SJSA1 (cell line): ENCODE measurements around the gene ZDHHC22. TPM values are rescaled to one million over a fixed set of nuclear protein-coding genes. Genes with fewer than 3 reads are reported as not detected.

Source experiments
- DNase-seq, 2 experiments: peaks; one replicate each; pipeline ENCODE4 v3.0.0-alpha.2; 2015 to 2020; ENCODE audit warnings: low spot score in 2 of 2, low read depth in 1 of 2
- H3K27ac ChIP-seq: fragments of 250-450 bp; sonication (Bioruptor Pico); 2 replicates; pipeline ENCODE4 v1.5.1; 2020; ENCODE audit warnings: mild to moderate bottlenecking, moderate library complexity
- H3K27me3 ChIP-seq: fragments of 250-450 bp; sonication (Bioruptor Pico); replicated peaks from 2 replicates; pipeline ENCODE4 v1.5.1; 2020; ENCODE audit warnings: mild to moderate bottlenecking, moderate library complexity
- H3K36me3 ChIP-seq: fragments of 250-450 bp; sonication (Bioruptor Pico); 2 replicates; pipeline ENCODE4 v1.5.1; 2020; ENCODE audit warnings: mild to moderate bottlenecking
- H3K4me1 ChIP-seq: fragments of 250-450 bp; sonication (Bioruptor Pico); replicated peaks from 2 replicates; pipeline ENCODE4 v1.6.1; 2021; ENCODE audit warnings: mild to moderate bottlenecking
- H3K4me3 ChIP-seq: fragments of 250-450 bp; sonication (Bioruptor Pico); 2 replicates; pipeline ENCODE4 v1.5.1; 2020; ENCODE audit warnings: mild to moderate bottlenecking
- H3K9me3 ChIP-seq: fragments of 250-450 bp; sonication (Bioruptor Pico); replicated peaks from 2 replicates; pipeline ENCODE4 v1.5.1; 2020; ENCODE audit warnings: mild to moderate bottlenecking
- total RNA-seq: library from RNA; depleted of rRNA; stranded (reverse); fragments of >200 nt; shearing (Covaris generic); gene quantifications from 2 replicates; pipeline ENCODE4 v1.2.3, GENCODE V29; 2014

Gene ZDHHC22
- total RNA-seq, 1 experiment from 2014 or later = 0.03 TPM

DNA sequence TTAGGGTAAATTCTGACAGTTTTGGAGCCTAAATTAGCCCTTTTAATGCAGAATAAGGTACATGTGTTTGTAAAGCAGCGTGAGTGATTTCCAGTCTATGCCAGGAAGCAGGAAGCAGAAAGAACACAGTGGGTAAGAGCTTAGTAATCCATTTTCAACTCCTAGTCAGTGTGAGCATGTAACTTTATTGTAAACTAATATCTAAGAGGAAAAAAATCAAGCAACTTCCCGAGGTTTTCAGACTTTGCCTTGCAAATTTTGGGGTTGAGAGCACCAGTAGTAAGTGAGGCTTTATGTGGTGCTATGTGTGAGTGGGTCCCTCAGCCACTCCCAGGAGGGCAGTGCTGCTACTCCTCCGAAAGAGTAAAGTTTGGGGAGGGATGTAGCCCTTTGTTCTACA, 40.6 kb downstream of the ZDHHC22 start:
- H3K27ac ChIP-seq = no peak overlapping the region
- H3K4me3 ChIP-seq = no peak overlapping the region
- H3K27me3 ChIP-seq = no peaks in the 10 kb centered on the region
- H3K36me3 ChIP-seq = peaks cover 5% of the 10 kb centered on the region; the same call in 1 of the 2 replicates
- no peak for DNase-seq
- peaks cover 25% of the 10 kb centered on the region for H3K4me1 ChIP-seq
- H3K9me3 ChIP-seq = no peaks in the 10 kb centered on the region

DNA sequence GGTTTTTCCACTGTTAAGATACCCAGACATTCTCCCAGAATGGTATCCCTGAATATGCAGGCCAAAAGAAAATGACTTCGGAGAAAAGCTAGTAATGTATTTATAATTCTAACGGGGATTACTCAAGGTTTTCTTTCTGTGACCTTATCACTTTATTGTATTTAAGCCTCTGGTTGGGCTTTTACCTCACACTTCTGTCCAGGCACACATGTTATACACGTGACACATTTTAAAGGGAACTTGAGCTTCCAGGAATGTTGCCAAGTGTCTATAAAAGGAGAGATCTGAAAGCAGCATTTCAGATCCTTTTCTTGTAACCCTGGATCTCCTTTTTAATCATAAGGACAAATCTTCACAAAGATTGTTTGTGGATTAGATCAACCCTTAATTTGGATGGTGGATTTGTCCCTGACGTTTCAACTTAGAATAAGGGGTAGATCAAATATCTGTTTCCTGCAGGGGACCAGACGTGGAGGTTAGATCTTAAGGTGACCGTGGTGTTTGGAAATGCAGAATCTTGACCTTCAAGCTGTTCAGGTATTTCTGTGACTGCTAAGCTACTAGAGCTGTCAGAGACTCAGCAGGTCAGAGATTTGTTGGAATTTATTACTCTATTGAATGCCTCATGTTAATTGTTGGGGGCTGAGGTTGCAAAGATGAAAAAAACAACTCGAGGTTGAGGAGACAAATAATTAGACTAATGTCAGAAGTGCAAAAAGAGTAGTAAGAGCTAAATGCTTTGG, 42.0 kb downstream of the ZDHHC22 start:
- H3K9me3 ChIP-seq = no peaks in the 10 kb centered on the region
- DNase-seq = peak in 1 of 2 experiments; percentile 28
- H3K27ac ChIP-seq = no peak overlapping the region
- no peak overlapping the region; the same call in 1 of the 2 replicates for H3K4me3 ChIP-seq
- 0 out of 2 replicates have a peak, but pooled peaks cover 2% of the 10 kb centered on the region for H3K36me3 ChIP-seq
- H3K27me3 ChIP-seq = no peaks in the 10 kb centered on the region
- peaks cover 25% of the 10 kb centered on the region for H3K4me1 ChIP-seq

DNA sequence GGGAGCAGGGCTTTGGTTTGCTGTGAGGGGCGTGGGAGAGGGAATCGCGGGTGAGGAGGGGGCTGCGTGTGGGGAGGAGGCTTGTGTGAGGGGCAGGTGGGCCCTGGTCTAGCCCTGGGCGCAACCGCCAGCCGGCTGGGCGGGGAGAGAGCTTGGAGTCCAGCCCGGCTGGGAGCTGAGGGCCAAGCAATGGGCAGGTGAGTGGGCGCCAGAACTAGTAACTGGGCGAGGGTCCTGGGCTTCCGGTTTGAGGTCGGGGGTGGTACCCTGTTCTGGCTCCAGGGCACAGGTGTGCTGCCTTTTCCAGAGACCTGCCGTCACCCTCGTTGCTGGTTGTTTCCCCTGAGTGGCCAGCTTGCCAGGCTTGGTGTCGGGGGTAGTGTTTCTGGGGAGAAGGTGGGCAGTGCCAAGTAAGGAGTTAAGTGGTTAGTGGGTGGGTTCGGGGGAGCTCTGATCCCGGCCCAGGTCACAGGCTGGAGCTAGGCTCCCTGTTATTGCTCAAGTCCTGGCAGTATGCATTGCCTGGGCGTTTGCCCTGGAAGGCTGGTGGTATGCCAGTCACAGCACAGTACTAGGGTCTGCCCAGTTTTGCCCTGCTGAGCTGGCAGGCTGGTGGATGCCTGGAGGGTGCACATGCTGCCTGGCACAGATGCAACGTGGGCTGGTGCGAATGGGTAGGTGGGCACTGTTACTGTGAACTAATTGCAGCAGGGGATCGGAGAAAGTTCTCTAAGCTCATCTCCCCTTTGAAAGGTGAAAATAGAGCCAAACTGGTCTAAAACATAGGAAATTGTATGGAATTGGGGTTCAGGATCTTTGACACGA, 42.9 kb downstream of the ZDHHC22 start:
- peak overlapping the region; percentile 56 for H3K27ac ChIP-seq
- no peaks in the 10 kb centered on the region for H3K9me3 ChIP-seq
- no peaks in the 10 kb centered on the region for H3K27me3 ChIP-seq
- peaks cover 25% of the 10 kb centered on the region for H3K4me1 ChIP-seq
- H3K36me3 ChIP-seq = 0 out of 2 replicates have a peak, but pooled peaks cover 2% of the 10 kb centered on the region
- peak overlapping the region; percentile 73 for H3K4me3 ChIP-seq
- no peak for DNase-seq

DNA sequence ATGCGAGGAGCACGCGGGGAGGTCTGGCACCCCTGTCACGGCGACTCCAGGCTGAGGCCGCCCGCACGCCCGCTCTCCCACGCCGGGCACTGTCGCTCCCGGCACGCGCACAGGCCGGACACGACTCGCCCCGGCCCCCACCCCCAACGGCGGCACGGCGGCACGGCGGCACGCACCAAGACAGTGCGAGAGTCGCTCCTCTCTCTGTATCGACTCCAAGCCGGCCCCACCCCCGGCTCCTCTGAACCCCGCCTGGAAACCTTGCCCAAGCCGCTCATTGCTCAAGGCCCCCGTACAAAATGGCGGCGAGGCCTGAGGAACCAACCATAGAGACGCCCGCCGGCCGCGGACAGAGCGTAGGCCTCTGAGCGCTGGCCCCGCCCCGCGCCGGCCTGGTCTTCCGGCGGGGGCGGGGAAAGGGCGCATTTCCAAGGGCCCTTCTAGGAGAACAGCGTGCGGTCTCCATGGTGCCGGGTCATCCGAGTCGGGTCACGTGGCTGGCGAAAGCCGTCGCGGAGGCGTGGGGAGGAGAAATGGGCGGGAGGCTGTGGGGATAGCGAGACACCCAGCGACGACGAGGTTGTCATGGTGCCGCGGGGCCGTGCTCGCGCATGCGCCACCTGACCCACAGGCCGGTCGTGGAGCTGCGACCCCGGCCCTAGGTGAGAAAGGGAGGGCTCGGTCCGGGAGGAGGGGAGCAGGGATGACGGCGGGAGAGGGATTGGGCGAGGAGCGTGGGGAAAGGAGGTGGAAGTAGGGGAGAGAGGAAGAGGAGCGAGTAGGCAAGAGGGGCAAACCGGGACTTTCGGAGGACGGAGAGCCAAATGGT, 43.7 kb downstream of the ZDHHC22 start, which contains the start of gene CIPC:
TSS of gene CIPC (plus strand) at position 559 of the 829 bp plus-strand sequence. CDS start 7,451 bp downstream, outside the sequence.
- 0 out of 2 replicates have a peak, but pooled peaks cover 2% of the 10 kb centered on the region for H3K36me3 ChIP-seq
- DNase-seq = peak; percentile 98 to 99

DNA sequence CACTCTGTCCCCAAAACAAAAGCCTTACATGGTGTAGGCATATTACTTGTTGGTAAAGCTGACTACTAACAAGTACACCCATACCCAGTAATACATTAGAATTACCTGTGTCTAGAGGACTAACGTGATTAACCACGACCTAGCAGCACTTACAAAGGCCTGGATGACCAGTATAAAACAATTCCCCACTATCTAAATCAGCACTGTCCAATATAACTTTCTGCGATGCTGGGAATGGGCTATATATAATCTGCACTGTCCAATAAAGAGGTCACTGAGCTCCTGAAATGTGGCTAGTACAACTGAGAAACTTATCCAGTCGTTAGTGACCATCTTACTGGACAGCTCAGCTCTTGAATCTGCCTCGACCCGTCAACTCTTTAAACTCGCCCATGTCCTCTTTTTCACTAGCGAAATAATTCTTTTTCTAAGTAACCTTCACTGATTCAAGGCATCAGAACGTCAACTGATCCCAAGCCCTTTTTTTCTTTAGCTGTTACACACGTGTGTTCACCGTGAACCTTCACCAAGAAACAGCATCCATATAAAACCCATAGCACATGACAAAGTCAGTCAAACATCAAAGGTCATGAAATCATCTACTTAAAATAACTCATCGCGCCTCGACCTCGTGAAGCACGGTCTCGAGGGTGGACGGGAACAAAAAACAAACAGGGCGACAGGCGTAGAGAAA, 44.4 kb downstream of the ZDHHC22 start:
- peak overlapping the region; percentile 86 for H3K27ac ChIP-seq
- H3K27me3 ChIP-seq = no peaks in the 10 kb centered on the region
- peak overlapping the region; percentile 73 for H3K4me3 ChIP-seq
- 0 out of 2 replicates have a peak, but pooled peaks cover 2% of the 10 kb centered on the region for H3K36me3 ChIP-seq
- no peaks in the 10 kb centered on the region for H3K9me3 ChIP-seq
- peaks cover 25% of the 10 kb centered on the region for H3K4me1 ChIP-seq
- no peak for DNase-seq

More for the DNA sequence above, 43.7 kb downstream of the ZDHHC22 start, which contains the start of gene CIPC:
- H3K9me3 ChIP-seq = no peaks in the 10 kb centered on the region
- H3K27ac ChIP-seq = peak within 1 kb of the TSS; percentile 86
- no peaks in the 10 kb centered on the region for H3K27me3 ChIP-seq
- peaks cover 25% of the 10 kb centered on the region for H3K4me1 ChIP-seq
- H3K4me3 ChIP-seq = peak within 1 kb of the TSS; percentile 73

DNA sequence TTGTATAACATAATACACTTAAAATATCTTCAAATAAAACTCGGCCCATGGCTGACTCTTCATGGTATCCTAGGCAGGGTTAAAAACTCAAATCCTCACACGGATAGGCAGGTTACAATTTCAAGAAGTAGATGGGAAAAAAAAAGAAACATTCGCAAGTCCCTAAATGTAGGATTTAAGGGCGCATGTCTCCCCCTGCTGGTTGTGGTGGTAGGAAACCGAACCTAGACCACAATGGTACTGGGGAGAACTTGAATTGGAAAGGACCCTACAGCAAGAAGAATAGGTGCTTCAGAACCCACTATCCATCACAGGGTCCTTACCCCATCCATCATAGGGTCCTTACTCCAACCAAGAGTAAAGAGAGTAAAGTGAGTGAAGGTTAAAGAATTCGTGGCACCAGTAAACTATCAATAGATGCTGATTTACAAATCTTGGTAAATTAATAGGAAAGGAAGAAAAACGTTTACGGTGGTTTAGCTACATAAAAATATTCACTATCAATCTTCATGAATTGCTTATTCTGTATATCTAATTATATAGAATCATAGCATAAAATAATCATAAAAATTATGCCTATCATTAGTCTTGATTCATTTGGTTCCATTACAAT, 46.8 kb downstream of the ZDHHC22 start:
- Histone ChIP-seq H3K27me3 (no peaks in the 10 kb centered on the region), H3K27ac (no peak overlapping the region), H3K4me3 (no peak overlapping the region), H3K4me1 (peaks cover 25% of the 10 kb centered on the region), H3K9me3 (peaks cover 5% of the 10 kb centered on the region), H3K36me3 (0 out of 2 replicates have a peak, but pooled peaks cover 2% of the 10 kb centered on the region)
- peak; percentile 33 to 68 for DNase-seq

DNA sequence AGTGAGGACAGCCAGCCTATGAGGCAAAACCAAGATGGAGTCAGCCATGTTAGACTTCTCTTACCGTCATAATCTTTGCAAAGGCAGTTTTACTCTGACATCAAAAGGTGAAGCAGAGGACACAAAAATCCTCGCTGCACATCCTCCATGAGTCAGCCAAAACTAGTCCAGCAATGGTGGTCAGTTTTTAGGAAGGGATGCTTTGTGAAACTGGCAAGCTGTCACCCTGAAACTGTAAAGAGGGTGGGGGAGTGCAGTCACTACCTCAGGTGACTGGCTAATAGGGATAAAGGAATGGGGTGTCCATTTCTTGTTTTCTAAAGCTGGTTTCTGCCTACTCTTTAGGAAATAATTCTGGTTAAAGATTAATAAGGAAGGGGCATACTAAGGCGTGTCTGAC, 48.9 kb downstream of the ZDHHC22 start:
- H3K27ac ChIP-seq = no peak overlapping the region
- H3K9me3 ChIP-seq = peaks cover 5% of the 10 kb centered on the region
- H3K4me1 ChIP-seq = peaks cover 12% of the 10 kb centered on the region
- H3K36me3 ChIP-seq = 0 out of 2 replicates have a peak, but pooled peaks cover 2% of the 10 kb centered on the region
- DNase-seq = no peak
- no peaks in the 10 kb centered on the region; the same call in 1 of the 2 replicates for H3K27me3 ChIP-seq
- H3K4me3 ChIP-seq = no peak overlapping the region

DNA sequence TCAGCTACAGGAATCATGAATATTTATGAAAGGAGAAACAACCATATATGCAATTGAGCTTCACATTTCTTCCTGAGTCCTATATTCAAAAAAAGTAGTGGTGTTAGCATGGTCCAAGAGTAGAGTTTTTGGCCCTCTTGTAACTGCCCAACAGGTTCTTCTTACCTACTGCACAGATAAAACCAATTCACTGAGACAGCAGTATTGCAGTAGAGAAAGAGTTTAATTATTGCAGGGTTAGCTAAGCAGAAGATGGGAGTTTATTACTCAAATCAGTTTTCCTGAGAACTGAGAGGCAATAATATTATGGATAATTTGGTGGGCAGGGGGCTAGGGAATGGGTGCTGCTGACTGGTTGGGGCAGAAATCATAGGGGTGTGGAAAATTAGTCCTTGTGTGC, 50.1 kb downstream of the ZDHHC22 start:
- Histone ChIP-seq H3K4me3 (no peak overlapping the region), H3K27ac (no peak overlapping the region), H3K36me3 (no peaks in the 10 kb centered on the region), H3K27me3 (no peaks in the 10 kb centered on the region; the same call in 1 of the 2 replicates), H3K9me3 (peaks cover 5% of the 10 kb centered on the region), H3K4me1 (peaks cover 1% of the 10 kb centered on the region)
- DNase-seq = no peak

DNA sequence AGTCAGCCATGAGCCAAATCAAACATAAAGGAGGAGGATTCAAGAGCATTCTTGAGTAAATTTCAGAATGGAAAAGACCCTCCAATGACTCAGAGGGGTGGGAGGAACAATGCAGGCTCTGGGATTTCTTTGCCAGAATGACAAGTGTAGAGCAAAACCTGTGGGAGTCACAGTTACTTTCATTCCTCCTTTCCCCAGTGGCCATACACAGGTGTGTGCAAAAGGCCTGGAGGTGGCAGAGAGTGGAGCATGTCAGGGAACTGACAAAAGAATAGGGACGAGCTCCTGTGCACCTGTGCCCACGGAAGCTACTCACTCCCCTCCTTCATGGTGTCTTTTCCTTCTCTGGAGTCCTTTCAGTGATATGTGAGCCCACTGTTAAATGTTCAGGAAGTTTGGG, 52.9 kb downstream of the ZDHHC22 start:
- Histone ChIP-seq H3K36me3 (no peaks in the 10 kb centered on the region), H3K9me3 (peaks cover 5% of the 10 kb centered on the region), H3K4me3 (no peak overlapping the region), H3K27ac (no peak overlapping the region), H3K27me3 (no peaks in the 10 kb centered on the region; the same call in 1 of the 2 replicates), H3K4me1 (no peaks in the 10 kb centered on the region)
- no peak for DNase-seq

DNA sequence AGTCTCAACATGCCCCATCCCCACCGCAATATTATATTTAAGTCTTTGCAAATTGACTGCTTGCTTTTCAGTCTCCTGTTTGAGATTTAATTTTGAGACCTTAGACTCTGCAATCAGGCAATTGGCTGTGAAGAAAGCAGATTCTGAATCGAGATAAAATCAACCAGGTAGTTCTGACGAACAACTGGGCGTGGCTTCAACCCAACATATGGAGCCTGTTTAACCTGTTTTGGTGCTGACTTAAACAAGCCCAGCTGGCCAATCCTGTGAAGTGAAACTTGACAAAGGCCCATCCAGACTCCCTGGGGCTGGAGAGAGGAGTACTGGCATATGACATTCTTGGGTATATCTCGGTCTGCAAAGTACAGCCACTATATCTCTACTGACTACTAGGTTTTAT, 53.4 kb downstream of the ZDHHC22 start:
- Histone ChIP-seq H3K36me3 (no peaks in the 10 kb centered on the region), H3K9me3 (peaks cover 5% of the 10 kb centered on the region), H3K4me3 (no peak overlapping the region), H3K27ac (no peak overlapping the region), H3K27me3 (no peaks in the 10 kb centered on the region; the same call in 1 of the 2 replicates), H3K4me1 (no peaks in the 10 kb centered on the region)
- no peak for DNase-seq

DNA sequence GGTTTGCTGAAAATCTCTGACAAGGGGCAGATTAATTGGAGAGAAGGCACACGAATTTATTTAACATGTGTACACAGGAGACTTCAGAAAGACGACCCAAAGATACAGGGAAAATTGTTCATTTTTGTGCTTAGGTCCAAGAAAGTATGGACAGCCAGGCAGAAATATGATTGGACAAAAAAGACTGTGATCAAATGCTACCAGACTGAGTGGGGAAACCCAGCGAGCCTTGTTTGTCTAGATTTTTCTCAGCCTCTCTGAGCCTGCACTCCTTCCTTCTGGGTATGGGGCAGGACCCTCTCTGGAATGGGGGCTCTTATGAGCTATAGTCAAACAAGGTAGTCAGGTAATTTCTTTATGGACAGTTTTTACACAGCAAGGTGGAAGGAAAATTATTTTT, 54.0 kb downstream of the ZDHHC22 start:
- DNase-seq = no peak
- no peak overlapping the region for H3K27ac ChIP-seq
- no peaks in the 10 kb centered on the region for H3K36me3 ChIP-seq
- H3K4me3 ChIP-seq = no peak overlapping the region
- no peaks in the 10 kb centered on the region for H3K4me1 ChIP-seq
- H3K27me3 ChIP-seq = no peaks in the 10 kb centered on the region; the same call in 1 of the 2 replicates
- H3K9me3 ChIP-seq = peaks cover 5% of the 10 kb centered on the region

DNA sequence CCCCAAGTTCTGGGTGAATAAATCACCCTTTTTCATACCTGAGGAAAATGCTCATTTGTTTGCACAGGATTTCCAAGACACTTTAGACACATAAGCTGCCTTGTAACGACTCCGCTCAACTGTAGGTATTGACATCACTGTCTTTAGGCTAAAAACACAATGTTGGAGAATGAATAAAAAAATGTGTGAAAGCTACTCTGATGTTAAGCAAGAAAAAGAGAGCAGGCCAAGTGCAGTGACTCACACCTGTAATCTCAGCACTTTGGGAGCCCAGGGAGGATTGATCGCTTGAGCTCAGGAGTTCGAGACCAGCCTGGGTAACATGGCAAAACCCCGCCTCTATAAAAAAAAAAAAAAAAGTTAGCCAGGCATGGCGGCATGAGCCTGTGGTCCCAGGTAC, 54.6 kb downstream of the ZDHHC22 start:
- Histone ChIP-seq H3K4me1 (no peaks in the 10 kb centered on the region), H3K27ac (no peak overlapping the region), H3K27me3 (no peaks in the 10 kb centered on the region; the same call in 1 of the 2 replicates), H3K4me3 (no peak overlapping the region), H3K9me3 (peaks cover 5% of the 10 kb centered on the region), H3K36me3 (no peaks in the 10 kb centered on the region)
- no peak for DNase-seq
